Measurements from ENCODE around the gene FARSA.

The FARSA gene

DNA sequence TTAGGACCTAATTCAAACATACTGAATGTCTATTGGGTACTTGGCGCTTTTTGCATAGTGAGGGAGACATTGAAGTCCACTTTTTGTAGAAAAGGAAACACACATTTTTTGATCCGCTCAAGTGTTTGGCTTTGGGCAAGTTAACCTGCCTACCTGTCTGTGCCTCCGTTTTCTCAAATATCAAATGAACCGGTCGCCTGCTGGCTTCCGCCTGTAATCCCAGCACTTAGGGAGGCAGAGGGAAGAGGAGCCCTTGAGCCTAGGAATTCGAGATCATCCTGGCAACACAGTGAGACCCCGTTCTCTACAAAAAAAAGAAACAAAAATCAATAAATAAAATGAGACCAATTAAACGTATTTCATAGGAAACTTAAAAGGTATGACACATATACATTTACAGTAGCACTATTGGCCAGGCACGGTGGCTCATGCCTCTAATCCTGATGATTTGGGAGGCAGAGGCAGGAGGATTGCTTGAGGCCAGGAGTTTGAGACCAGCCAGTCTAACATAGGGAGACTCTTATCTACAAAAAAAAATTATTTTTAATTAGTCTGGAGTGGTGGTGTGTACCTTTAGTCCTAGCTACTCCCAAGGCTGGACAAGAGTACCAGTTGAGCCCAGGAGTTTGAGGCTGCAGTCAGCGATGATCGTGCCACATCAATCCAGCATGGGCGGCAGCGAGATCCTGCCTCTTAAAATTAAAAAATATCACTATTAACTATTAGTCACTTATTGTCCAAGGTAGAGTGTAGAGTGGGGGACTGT lies 13.4 kb upstream of the FARSA start:
- Mint-ChIP-seq H3K27ac (peak overlapping the region; percentile 86), H3K4me3 (peak overlapping the region; percentile 90), H3K9me3 (no peaks in the 10 kb centered on the region), H3K36me3 (peaks cover 23% of the 10 kb centered on the region), H3K4me1 (peaks cover 36% of the 10 kb centered on the region), H3K27me3 (no peaks in the 10 kb centered on the region)

DNA sequence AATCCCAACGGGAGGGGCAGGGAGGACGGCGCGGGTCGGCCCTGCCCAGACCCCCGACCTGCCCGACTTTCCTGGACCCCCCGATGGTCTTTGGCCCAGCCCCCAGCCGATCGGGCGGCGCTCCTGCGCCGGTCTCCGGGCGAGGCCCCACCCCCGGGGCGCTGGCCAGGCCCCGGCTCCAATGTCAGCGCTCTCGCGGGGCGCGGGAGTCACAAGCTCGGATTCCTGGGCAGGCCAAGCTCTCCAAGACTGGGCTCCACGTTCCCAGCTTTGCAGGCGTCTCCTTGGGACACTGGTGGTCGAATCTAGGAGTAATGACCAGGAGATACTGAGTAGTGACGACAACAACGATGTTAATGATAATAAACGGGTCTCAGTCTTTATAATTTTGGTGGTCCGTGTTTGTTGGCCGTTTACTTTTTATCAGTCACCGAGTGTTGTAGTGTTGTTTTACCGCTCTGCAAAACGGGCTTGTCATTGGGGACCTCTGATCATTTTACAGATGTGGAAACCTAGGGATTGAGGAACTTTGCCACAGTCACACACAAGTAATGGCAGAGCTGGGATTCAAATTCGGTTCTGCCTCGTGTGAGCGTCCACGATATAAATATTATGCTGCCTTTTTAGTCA lies 12.7 kb upstream of the FARSA start:
- peak overlapping the region; percentile 86 for H3K27ac Mint-ChIP-seq
- no peaks in the 10 kb centered on the region for H3K9me3 Mint-ChIP-seq
- peaks cover 36% of the 10 kb centered on the region for H3K4me1 Mint-ChIP-seq
- peak overlapping the region; percentile 90 for H3K4me3 Mint-ChIP-seq
- H3K27me3 Mint-ChIP-seq, result no peaks in the 10 kb centered on the region
- H3K36me3 Mint-ChIP-seq, result peaks cover 22% of the 10 kb centered on the region

DNA sequence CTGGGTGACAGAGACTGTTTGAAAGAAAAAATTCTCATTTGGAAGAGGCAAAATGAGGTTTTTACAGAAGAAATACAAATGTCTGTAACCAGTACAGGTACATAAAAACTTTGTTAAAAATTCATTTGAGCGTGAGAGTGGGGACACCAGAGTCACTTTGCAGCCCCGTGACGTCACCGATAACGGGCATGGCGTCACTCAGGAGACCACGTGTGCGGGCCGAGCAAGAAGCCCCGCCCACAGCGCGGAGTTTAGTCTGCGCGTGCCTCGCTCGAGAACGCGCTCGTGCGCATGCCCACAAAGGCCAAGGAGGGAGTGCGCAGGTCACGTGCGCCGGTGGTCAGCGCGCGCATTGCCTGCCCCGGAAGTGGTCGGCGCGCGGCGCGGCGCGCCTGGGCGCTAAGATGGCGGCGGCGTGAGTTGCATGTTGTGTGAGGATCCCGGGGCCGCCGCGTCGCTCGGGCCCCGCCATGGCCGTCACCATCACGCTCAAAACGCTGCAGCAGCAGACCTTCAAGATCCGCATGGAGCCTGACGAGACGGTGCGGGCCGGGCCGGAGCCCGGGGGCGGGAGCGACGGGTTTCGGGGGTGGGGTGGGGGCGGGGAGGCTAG lies 12.1 kb upstream of the FARSA start, which contains the start of gene RAD23A:
RAD23A (plus strand) TSS at position 384 of the 613 bp plus-strand sequence; CDS start at position 471, 87 bp downstream.
- Mint-ChIP-seq H3K27me3 (no peaks in the 10 kb centered on the region), H3K9me3 (no peaks in the 10 kb centered on the region), H3K27ac (peak within 1 kb of the TSS; percentile 97), H3K36me3 (peaks cover 24% of the 10 kb centered on the region), H3K4me1 (peaks cover 39% of the 10 kb centered on the region), H3K4me3 (peak within 1 kb of the TSS; percentile 90)

DNA sequence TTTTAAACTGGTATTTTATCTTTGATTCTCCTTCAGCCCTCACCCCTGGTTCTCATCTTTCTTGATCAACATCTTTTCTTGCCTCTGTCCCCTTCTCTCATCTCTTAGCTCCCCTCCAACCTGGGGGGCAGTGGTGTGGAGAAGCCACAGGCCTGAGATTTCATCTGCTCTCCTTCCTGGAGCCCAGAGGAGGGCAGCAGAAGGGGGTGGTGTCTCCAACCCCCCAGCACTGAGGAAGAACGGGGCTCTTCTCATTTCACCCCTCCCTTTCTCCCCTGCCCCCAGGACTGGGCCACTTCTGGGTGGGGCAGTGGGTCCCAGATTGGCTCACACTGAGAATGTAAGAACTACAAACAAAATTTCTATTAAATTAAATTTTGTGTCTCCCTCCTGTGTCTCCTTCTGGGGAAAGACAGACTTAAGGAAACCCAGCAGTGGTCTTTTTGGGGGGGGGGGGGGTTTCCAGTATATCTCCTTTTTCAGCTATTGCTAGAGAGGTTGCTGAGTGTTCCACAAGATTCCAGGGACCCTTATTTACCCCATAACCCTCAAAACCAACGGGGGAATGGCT lies 10.7 kb upstream of the FARSA start:
- H3K27ac Mint-ChIP-seq, result peak overlapping the region; percentile 95
- H3K27me3 Mint-ChIP-seq, result no peaks in the 10 kb centered on the region
- H3K4me1 Mint-ChIP-seq, result peaks cover 53% of the 10 kb centered on the region
- peaks cover 28% of the 10 kb centered on the region for H3K36me3 Mint-ChIP-seq
- no peaks in the 10 kb centered on the region for H3K9me3 Mint-ChIP-seq
- peak overlapping the region; percentile 47 for H3K4me3 Mint-ChIP-seq

- Mint-ChIP-seq H3K9me3 (no peaks in the 10 kb centered on the region), H3K4me1 (peaks cover 53% of the 10 kb centered on the region), H3K27me3 (no peaks in the 10 kb centered on the region), H3K27ac (peak overlapping the region; percentile 90), H3K36me3 (peaks cover 33% of the 10 kb centered on the region), H3K4me3 (peak overlapping the region; percentile 23)
Measured at GRCh38 chr19:12943437-12944044, 10.0 kb upstream of the FARSA start.

GRCh38 chr19:12940897-12941296 lies 7.4 kb upstream of the FARSA start:
- peaks cover 57% of the 10 kb centered on the region for H3K4me1 Mint-ChIP-seq
- no peaks in the 10 kb centered on the region for H3K9me3 Mint-ChIP-seq
- H3K27me3 Mint-ChIP-seq, result no peaks in the 10 kb centered on the region
- H3K36me3 Mint-ChIP-seq, result peaks cover 29% of the 10 kb centered on the region
- H3K4me3 Mint-ChIP-seq, result peak overlapping the region; percentile 98
- H3K27ac Mint-ChIP-seq, result peak overlapping the region; percentile 88

DNA sequence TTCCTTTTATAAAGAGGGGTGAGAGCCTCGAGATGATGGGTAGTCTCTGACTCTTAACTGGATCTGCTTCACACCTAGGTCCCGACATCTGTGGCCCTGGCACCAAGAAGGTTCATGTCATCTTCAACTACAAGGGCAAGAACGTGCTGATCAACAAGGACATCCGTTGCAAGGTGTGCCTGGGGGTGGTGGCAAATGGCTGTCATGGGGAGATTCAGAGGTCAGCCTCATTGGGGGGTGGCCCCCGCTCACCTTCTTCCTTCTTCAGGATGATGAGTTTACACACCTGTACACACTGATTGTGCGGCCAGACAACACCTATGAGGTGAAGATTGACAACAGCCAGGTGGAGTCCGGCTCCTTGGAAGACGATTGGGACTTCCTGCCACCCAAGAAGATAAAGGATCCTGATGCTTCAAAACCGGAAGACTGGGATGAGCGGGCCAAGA lies 6.5 kb upstream of the FARSA start:
- Mint-ChIP-seq H3K27ac (peak overlapping the region; percentile 92), H3K27me3 (no peaks in the 10 kb centered on the region), H3K4me3 (peak overlapping the region; percentile 98), H3K9me3 (no peaks in the 10 kb centered on the region), H3K36me3 (peaks cover 26% of the 10 kb centered on the region), H3K4me1 (peaks cover 55% of the 10 kb centered on the region)

DNA sequence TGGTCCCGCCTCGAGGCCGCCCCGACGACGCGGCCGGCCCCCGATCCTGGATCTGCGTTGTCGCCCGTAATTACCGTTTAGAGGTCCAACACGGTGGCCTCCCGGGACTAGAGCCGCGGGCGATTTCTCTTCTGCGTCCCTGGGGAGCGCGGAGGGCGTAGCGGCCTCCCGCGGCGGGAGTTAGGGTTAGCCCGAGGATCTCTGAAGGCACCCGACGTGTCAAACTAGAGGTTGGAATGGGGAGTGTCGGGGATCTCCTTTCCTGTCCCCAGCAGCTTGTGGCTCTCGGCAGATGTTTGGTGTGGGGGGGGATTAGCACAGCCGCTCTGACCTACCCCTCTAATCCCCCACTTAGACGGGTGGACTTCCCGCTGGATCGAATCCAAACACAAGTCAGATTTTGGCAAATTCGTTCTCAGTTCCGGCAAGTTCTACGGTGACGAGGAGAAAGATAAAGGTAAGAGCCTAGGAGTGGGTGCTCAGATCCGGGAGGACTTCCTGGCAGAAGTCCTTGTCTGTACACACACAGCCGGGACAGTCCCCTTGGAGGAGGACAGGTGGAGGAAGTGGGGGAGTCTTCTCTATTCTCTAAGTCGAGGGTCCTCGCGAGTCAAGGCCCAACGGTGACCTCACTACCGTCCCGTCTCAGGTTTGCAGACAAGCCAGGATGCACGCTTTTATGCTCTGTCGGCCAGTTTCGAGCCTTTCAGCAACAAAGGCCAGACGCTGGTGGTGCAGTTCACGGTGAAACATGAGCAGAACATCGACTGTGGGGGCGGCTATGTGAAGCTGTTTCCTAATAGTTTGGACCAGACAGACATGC lies 5.5 kb upstream of the FARSA start:
- Mint-ChIP-seq H3K4me1 (peaks cover 48% of the 10 kb centered on the region), H3K36me3 (peaks cover 24% of the 10 kb centered on the region), H3K27ac (peak overlapping the region; percentile 92), H3K9me3 (no peaks in the 10 kb centered on the region), H3K4me3 (peak overlapping the region; percentile 98), H3K27me3 (no peaks in the 10 kb centered on the region)

DNA sequence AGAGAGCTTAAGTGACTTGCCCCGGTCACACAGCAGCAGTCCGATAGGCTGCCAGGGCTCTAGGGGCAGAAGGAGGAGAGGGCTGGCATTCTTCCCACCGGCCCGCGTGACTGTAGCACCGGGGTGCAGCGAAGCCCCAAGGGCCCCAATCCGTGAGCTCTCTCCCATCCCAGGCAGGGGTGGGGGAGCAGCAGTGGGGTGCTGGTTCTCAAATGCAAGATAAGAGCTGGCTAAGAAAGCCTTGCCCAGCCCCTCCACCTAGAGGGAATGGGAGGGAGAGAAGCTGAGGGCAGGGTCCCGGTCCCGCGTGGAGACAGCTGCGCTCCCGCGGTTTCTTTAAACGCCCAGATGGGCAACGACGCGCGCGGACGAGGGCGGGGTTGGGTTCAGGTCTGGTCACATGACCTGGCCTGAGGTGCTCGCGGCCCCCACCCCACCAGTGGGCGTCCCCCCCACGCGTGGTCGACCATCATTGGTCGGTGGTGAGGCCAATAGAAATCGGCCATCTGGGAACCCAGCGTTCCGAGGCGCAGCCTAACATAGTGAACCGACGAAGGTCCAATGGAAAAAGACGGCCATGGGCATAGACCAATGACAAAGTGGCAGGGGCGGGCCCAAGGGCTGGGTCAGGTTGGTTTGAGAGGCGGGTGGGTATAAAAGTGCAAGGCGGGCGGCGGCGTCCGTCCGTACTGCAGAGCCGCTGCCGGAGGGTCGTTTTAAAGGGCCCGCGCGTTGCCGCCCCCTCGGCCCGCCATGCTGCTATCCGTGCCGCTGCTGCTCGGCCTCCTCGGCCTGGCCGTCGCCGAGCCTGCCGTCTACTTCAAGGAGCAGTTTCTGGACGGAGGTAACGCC lies 4.6 kb upstream of the FARSA start, which contains the start of gene CALR:
CALR (plus strand) TSS at position 683 of the 852 bp plus-strand sequence; CDS start at position 754, 71 bp downstream.
- peaks cover 18% of the 10 kb centered on the region for H3K36me3 Mint-ChIP-seq
- H3K4me1 Mint-ChIP-seq, result peaks cover 46% of the 10 kb centered on the region
- peak within 1 kb of the TSS; percentile 98 for H3K4me3 Mint-ChIP-seq
- peak within 1 kb of the TSS; percentile 92 for H3K27ac Mint-ChIP-seq
- no peaks in the 10 kb centered on the region for H3K9me3 Mint-ChIP-seq
- no peaks in the 10 kb centered on the region for H3K27me3 Mint-ChIP-seq

- peaks cover 51% of the 10 kb centered on the region for H3K4me1 Mint-ChIP-seq
- H3K27ac Mint-ChIP-seq, result peak overlapping the region; percentile 92
- no peaks in the 10 kb centered on the region for H3K9me3 Mint-ChIP-seq
- peaks cover 22% of the 10 kb centered on the region for H3K36me3 Mint-ChIP-seq
- no peaks in the 10 kb centered on the region for H3K27me3 Mint-ChIP-seq
- H3K4me3 Mint-ChIP-seq, result peak overlapping the region; percentile 98
Measured at GRCh38 chr19:12937093-12937926, 3.8 kb upstream of the FARSA start.

GRCh38 chr19:12936582-12936981 lies 3.1 kb upstream of the FARSA start:
- H3K4me3 Mint-ChIP-seq, result peak overlapping the region; percentile 15
- H3K27me3 Mint-ChIP-seq, result no peaks in the 10 kb centered on the region
- no peaks in the 10 kb centered on the region for H3K9me3 Mint-ChIP-seq
- H3K4me1 Mint-ChIP-seq, result peaks cover 54% of the 10 kb centered on the region
- H3K27ac Mint-ChIP-seq, result peak overlapping the region; percentile 62
- peaks cover 21% of the 10 kb centered on the region for H3K36me3 Mint-ChIP-seq

DNA sequence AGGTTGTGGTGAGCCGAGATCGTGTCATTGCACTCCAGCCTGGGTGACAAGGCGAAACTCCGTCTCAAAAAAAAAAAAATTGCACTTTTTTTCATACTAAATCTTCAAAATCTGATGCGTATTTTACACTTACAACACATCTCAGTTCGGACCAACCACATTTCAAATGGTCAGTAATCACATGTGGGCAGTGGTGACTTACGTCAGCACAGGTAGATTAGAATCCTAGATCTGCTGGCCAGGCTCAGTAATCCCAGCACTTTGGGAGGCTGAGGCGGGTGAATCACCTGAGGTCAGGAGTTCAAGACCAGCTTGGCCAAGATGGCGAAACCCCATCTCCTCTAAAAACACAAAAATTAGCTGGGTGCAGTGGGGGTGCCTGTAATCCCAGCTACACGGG lies 1.6 kb upstream of the FARSA start:
- Mint-ChIP-seq H3K36me3 (peaks cover 18% of the 10 kb centered on the region), H3K4me1 (peaks cover 47% of the 10 kb centered on the region), H3K9me3 (no peaks in the 10 kb centered on the region), H3K27me3 (no peaks in the 10 kb centered on the region), H3K27ac (no peak overlapping the region), H3K4me3 (no peak overlapping the region)

All from activated naive CD4-positive, alpha-beta T cell treated with anti-CD3 and anti-CD28 coated beads, Interleukin-2, amount 50 U/mL, for 24 hours (primary cell).